OCI-M2 (cell line): ENCODE results near the gene FBN2.
"Not testable (repeated sequence)": the region's sequence is repeated elsewhere in the genome, so short reads cannot be mapped to it uniquely, and the experiment has no call there.

Experiments
- DNase-seq: peaks from one replicate; lab custom pipeline; 2025; ENCODE audit not compliant: unreplicated experiment; lab: John Stamatoyannopoulos, UW

FBN2 gene

GRCh38 chr5:128535251-128535650 lies 2.8 kb downstream of the FBN2 start:
- no peak for DNase-seq

GRCh38 chr5:128534726-128535125 lies 3.3 kb downstream of the FBN2 start:
- no peak for DNase-seq

GRCh38 chr5:128532776-128533175 lies 5.3 kb downstream of the FBN2 start:
- DNase-seq = no peak

GRCh38 chr5:128532127-128532526 lies 5.9 kb downstream of the FBN2 start:
- no peak for DNase-seq

GRCh38 chr5:128528637-128529255 lies 9.3 kb downstream of the FBN2 start:
- DNase-seq = no peak

GRCh38 chr5:128528126-128528525 lies 9.9 kb downstream of the FBN2 start:
- no peak for DNase-seq

GRCh38 chr5:128527077-128527476 lies 11.0 kb downstream of the FBN2 start:
- DNase-seq = no peak

GRCh38 chr5:128522336-128522735 lies 15.7 kb downstream of the FBN2 start:
- no peak for DNase-seq

- DNase-seq = no peak
Observed at GRCh38 chr5:128519827-128520226, 18.2 kb downstream of the FBN2 start.

- DNase-seq = no peak
Observed at GRCh38 chr5:128516978-128517377, 21.1 kb downstream of the FBN2 start.

- DNase-seq = no peak
Observed at GRCh38 chr5:128513806-128514205, 24.2 kb downstream of the FBN2 start.

- no peak for DNase-seq
Observed at GRCh38 chr5:128512894-128513293, 25.2 kb downstream of the FBN2 start.

- no peak for DNase-seq
Observed at GRCh38 chr5:128506643-128507042, 31.4 kb downstream of the FBN2 start.

- DNase-seq = not testable (repeated sequence)
Observed at GRCh38 chr5:128503727-128504126, 34.3 kb downstream of the FBN2 start.

- no peak for DNase-seq
Observed at GRCh38 chr5:128498844-128499455, 39.1 kb downstream of the FBN2 start.

- no peak for DNase-seq
Observed at GRCh38 chr5:128494516-128494915, 43.5 kb downstream of the FBN2 start.

GRCh38 chr5:128493657-128494329 lies 44.3 kb downstream of the FBN2 start:
- DNase-seq = no peak

- no peak for DNase-seq
Observed at GRCh38 chr5:128491291-128491690, 46.8 kb downstream of the FBN2 start.

- DNase-seq = no peak
Observed at GRCh38 chr5:128490761-128491160, 47.3 kb downstream of the FBN2 start.

GRCh38 chr5:128487041-128487440 lies 51.0 kb downstream of the FBN2 start:
- DNase-seq = no peak

- DNase-seq = no peak
Observed at GRCh38 chr5:128483738-128484137, 54.3 kb downstream of the FBN2 start.

GRCh38 chr5:128480906-128481633 lies 57.0 kb downstream of the FBN2 start:
- DNase-seq = no peak
